HG02571 (cell line): ENCODE measurements around the gene MED13.
"Not testable (repeated sequence)": the region's sequence is repeated elsewhere in the genome, so short reads cannot be mapped to it uniquely, and the experiment has no call there.

Experiments
- ATAC-seq: cut with Tn5 transposase; IDR thresholded peaks from one replicate; pipeline ENCODE4 v1.9.1; 2021; ENCODE audit warnings: mild to moderate bottlenecking, moderate library complexity; ENCODE audit not compliant: unreplicated experiment

The MED13 gene

DNA sequence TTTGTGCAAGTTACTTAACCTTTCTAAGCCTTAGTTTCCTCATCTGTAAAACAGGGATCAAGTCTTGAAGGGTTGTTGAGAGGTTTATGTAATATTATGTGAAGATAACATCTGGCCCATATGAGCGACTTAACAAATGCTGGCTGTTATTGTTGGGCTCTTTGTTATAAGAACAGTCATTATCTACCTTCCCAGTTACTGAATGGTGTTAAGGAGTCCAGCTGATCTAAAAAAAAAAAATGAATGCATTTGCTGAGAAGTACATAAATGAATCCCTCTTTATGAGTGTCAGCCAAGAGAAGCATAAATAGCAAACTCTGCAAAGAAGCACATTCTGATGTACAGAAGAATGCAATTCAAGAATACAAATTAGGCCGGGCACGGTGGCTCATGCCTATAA is 24.3 kb upstream of the MED13 start:
- ATAC-seq, result no peak

GRCh38 chr17:62086737-62087136 is 21.7 kb upstream of the MED13 start:
- ATAC-seq, result no peak

GRCh38 chr17:62085511-62086408 is 20.7 kb upstream of the MED13 start:
- ATAC-seq, result no peak

DNA sequence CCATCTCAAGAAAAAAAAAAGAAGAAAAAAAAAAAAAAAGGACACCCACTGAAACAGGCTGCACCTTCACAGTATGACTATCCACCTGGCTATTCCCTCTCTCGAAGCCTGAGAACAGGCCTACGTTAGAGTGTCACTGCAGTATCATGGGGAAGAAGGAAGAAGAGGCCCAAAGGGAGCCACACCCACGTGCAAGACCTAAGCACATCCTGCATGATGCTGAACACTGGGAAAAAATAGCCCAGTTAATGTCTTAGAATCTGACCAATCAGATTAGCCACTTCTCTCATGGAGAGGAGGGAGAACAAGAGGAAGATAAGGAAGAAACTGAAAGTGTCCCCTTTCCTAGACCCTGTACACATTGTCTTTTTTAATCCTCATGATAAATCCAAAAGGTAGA is 19.5 kb upstream of the MED13 start:
- no peak for ATAC-seq

DNA sequence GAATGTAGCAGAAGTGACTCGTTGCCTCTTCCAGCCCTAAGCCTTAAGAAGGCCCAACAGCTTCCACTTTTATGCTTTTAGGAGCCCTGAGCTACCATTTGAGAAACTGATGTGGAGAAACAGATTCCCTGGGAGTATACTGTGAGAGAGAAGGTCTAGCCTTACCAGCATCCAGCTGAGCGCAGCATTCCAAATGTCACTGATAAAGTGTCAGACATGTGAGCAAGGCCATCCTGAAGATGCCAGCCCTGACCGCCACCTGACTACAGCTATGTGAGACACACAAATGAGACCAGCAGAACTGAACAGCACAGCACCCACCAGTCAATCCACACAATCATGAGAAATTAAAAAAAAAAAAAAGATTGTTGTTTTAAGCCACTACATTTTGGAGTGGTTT is 18.6 kb upstream of the MED13 start:
- ATAC-seq, result no peak

- no peak for ATAC-seq
Measured at GRCh38 chr17:62080647-62081046, 15.6 kb upstream of the MED13 start.

GRCh38 chr17:62078009-62078408 is 12.9 kb upstream of the MED13 start:
- no peak for ATAC-seq

- no peak for ATAC-seq
Measured at GRCh38 chr17:62076864-62077788, 12.0 kb upstream of the MED13 start.

- ATAC-seq, result no peak
Measured at GRCh38 chr17:62075308-62075815, 10.3 kb upstream of the MED13 start.

GRCh38 chr17:62073993-62074392 is 8.9 kb upstream of the MED13 start:
- no peak for ATAC-seq

DNA sequence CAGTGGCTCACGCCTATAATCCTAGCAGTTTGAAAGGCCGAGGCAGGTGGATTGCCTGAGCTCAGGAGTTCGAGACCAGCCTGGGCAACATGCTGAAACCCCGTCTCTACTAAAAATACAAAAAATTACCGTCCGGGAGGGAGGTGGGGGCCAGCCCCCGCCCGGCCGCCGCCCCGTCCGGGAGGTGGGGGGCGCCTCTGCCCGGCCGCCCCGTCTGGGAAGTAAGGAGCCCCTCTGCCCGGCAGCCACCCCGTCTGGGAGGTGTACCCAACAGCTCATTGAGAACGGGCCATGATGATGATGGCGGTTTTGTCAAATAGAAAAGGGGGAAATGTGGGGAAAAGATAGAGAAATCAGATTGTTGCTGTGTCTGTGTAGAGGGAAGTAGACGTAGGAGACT is 7.8 kb upstream of the MED13 start:
- ATAC-seq, result not testable (repeated sequence)

DNA sequence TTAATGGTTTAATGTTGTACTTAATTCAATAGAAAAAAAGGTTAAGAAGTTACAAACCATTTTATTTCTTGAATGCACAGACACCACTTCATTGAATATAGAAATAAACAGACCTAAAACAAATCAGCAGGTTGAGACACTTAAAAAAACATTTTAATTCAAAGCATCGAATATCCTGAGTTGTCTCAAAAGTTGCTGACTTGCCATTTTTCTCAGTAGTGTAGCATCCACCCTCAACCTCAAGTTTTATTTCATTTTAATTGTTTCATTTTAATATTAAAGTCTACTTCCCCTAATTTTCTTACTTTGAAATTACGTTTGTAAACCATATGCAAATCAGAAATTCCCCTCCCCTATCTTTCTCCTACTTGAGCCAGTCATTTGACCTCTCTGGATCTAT is 5.8 kb upstream of the MED13 start:
- ATAC-seq, result no peak

DNA sequence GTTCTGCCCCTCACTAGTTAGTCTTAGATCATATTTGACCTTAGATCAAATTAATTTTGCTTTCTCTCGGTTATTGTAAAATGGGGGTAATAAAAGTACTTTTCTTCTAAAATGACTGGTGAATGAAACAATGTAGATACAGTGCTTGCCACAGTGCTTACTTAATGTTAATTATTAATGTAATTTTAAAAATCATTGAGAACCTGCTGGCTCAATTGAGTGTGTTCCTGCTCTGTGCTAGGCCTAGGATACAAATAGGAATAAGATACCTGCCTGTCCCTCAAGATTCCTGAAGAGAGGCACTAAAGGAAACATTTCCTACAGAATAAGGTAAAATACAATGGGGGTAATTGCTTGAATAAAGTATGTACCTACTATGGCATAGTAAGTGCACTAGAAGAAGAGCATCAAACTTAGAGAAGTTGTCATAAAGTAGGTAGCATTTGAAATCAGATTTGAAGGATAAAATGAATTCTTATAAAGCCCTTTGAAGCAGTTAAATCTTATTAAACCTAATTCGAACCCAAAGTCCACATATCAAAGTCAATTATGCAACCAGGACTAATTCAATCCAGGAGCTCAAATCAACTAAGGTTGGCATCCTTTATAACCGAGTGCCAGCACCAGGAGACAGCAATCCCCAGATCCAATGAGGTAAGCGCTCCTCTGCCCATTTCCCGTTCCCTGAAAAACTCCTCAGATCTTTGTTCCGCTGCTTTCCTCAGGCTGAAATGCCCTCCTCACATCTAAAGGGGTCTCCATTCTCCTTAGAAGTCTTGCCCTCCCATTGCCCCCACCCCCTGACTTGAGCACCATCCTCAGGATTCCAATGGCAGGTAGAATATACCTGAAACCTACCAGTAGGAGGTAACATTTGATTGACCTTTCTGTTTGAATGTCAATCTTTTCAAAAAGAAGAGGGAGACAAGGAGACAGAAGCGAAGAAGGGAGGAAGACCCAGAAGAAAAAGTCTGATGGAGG is 2.4 kb upstream of the MED13 start:
- ATAC-seq, result no peak

DNA sequence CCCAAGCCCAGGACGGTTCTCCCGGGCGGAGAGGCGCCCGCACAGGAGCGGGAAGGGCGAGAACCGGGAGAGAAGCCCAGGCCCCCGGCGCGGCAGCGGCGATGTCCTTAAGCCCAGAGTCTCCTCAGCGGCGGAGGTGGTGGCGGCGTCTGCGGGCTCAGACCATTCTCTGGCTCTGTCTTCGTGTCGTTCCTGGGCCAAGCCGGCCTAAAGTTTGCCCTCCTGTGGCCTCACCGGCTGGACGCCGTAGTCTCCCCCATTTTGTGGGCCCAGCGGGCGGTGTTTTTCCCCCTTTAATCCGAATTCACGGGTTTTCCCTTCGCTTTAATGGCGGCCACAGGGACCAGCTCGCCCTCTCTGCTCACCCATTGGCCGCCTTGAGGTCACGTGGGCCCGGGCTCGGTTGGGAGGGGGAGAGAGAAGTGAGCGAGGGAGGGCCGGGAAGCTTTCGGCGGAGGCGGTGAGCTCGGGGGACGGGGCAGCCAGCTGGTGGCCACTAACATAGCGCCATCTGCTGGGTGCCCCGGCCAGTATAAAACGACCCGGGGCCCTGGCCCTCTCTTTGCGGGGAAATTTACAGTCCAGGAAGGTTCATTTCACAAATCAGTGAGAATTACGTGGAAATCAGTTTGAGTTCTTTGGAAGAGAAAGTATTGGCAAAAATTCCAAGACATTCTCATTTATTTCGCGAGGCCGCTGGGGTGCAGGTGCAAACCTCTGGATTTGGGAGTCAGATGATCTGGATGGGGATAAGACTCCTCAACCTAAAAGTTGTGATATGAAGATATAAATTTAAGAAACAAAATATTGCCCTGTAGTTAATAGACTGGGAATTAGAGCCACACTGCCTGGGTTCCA is 762 bp upstream of the MED13 start:
- ATAC-seq, result peak; percentile 94

DNA sequence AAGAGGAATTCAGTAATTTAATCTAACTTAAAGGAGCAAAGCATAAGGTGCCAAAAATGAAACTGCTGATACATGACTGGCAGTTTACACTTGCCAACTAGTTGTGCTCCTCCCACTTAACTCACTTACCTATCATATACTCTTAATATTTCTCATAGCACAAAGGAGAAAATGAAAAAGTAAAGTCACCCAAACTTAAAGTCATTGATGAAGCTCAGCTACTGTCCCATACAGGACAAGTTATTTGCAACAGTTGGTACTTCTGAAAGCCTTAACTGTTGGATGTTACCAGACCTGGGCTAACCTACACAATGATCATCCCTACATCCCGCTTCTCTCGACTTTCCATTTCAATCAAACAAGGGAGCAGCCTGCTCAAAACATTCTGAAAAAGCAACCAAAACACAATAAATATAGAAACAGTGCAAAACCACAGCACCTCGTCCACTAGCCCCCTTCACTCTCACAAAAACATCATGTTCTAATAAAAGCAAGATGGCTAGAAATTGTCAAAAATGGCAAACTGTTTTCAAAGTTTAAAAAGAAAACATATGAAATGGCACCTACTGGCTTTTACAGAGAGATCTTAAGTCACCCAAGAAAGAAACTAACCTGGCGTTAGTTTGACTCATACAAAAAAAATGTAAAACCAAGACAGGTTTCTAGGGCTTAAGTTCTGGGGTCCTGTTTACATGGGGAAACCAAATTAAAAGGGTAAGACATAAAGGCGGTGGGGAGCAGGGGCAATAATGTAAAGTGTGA is 868 bp downstream of the MED13 start:
- no peak for ATAC-seq

DNA sequence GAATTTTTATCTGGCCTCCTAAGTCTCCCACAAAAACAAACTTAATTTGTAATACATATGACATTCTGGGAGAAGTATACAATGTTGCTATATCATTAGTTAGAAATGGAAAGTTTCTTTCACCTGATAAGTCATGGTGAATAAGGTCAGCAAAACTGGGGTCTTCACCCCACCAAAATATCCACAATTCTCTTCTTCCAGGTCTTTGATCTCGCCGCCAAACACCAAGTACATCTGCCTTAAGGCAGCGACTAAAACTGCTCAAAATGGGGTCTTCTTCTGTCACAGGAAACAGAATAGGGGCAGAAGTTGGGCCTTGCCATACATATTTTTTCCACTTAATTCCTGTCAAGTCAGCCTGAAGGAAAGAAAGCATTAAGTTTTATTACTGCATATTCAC is 2.1 kb downstream of the MED13 start:
- ATAC-seq, result no peak

DNA sequence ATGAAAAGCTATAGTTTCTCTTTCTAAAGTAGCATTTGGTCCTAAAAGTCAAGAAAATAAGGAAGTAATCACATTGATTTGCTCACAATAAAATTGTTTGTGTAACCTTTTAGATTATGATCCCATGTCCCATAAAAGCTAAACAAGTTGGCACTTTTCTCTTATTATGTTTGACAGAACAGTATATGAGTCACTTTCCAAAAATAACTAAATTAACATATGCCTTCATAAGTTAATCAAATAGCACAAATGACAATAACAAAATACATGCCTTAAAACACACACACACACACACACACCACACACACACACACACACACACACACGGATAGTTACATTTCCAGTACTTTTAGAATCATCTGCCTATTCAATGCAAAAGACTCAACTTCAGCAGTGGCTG is 2.8 kb downstream of the MED13 start:
- no peak for ATAC-seq

DNA sequence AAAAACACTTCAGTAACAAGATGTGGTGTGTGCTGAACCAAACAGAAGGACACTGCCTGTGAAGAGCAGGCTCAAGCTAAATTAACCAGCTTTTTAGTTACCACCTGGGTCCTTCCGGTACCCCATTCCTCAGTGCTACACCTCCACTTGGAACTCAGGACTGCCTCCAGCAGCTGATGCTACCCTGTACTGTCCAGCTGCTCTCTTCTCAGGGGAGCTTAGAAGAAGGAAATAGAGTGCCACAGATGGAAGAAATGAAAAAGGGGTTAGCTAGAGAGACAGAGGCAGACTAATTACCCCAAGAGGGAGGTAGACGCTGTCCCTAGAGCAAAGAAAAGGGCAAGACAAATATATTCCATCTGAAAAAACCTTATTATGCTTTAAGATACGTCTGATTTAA is 5.7 kb downstream of the MED13 start:
- no peak for ATAC-seq

- no peak for ATAC-seq
Measured at GRCh38 chr17:62058611-62059010, 6.5 kb downstream of the MED13 start.
